GM12873 (cell line): ENCODE results near the gene MKX.

Experiments used
- TF ChIP-seq, protein P1 (sequence below): IDR thresholded peaks from 2 replicates; pipeline ENCODE4 v1.5.1; 2012; ENCODE audit warnings: low read depth, mild to moderate bottlenecking, moderate library complexity, low read length, control low read depth; ENCODE audit not compliant: insufficient read depth; ENCODE audit errors: missing control alignments

The MKX gene

DNA sequence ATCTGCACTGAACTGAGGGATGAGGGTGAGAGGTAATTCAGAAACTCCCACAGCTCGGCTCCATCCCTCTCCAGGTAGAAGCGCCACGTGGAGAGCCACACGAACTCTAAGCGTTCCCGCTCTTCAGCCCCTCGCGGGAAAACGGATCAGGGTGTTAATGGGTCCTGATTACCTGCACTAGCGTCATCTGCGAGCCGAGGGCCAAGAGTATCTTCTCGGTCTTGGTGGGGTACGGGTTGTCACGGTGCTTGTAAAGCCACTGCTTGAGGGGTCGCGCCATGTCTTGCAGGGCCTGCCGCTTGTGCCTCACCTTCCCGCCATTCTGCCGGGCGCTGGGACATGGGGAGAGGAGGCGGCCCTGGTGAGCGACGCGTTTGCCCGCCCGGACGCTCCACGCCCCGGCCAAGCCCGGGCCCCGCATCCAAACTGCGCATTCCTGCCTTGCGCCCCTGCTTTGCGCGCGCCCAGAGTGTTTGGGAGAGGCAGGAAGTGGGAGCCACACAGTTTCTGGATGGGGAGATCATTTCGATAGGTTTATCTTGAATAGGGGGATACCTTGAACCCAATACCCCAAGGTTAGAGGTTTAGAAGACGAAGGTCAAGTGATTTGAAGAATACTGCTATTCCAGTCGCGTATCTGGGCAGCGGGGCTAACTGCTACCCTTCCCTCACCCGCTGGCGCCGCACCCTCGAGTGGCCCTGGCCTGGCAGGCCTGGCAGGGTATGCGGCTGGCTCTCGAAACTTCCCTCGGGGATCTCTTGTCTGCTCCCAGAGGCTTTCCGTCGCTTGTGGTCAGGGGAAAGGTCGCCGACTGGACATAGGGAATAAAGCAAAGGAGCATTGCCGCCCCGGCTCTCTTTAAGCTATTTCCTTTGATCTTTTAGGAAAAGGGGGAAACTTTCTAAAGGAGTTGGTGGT is 4.2 kb downstream of the MKX start:
- TF ChIP-seq, protein P1, sequence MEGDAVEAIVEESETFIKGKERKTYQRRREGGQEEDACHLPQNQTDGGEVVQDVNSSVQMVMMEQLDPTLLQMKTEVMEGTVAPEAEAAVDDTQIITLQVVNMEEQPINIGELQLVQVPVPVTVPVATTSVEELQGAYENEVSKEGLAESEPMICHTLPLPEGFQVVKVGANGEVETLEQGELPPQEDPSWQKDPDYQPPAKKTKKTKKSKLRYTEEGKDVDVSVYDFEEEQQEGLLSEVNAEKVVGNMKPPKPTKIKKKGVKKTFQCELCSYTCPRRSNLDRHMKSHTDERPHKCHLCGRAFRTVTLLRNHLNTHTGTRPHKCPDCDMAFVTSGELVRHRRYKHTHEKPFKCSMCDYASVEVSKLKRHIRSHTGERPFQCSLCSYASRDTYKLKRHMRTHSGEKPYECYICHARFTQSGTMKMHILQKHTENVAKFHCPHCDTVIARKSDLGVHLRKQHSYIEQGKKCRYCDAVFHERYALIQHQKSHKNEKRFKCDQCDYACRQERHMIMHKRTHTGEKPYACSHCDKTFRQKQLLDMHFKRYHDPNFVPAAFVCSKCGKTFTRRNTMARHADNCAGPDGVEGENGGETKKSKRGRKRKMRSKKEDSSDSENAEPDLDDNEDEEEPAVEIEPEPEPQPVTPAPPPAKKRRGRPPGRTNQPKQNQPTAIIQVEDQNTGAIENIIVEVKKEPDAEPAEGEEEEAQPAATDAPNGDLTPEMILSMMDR, result no peak

DNA sequence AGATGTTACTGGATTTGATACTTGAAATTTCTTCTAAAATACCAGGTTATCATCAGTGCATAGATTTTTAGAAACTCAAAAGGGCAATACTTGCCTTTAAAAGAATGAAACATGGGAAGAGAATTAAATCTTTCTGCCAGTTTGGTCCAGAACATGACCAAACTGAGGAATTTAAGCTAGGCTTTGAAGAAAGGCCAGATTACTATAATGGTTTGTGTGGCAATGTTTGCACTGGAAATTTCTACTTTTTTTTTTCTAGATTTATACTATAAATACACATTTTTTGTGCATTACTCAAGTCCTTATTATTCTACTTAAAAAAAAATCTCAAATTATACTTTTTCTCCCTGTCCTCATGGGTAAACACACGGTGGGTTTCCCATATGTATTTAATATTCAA is 9.2 kb downstream of the MKX start:
- TF ChIP-seq, protein P1, result no peak

DNA sequence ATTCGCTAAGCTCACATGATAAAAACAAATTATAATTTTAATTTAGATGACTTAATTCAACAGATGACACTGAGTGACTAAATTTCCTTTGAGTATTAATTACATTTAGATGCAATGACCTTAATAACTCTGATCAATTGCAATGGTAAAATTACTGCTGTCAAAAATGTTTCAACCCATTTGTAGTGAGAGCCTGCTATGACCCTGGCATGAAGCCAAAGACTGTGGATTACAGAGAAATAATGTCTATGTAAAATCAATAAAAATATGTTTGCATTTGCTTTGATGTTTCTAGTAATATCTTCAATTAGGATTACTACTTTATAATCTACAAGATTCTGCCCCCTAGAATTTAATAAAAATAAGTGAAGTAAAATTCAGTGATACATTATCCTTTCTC is 15.6 kb downstream of the MKX start:
- TF ChIP-seq, protein P1, result no peak

DNA sequence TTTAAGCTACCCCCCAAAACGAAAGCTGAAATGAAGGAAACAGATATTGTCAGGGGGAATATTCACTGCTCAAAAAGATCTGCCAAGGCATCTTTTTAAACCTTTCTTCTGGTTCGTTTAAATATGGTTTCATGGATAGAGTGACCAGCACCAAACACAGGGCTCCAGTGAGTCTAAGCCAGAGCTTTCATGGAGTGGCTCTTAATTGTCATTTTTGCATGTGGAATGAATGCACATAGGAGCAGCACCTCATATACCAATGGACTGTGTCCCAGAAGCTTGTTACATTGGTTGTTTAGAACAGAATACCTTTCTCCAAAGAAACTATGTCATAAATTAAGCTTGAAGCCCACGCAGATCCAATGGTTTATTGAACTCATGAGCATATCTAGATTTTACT is 17.3 kb downstream of the MKX start:
- TF ChIP-seq, protein P1, result no peak

DNA sequence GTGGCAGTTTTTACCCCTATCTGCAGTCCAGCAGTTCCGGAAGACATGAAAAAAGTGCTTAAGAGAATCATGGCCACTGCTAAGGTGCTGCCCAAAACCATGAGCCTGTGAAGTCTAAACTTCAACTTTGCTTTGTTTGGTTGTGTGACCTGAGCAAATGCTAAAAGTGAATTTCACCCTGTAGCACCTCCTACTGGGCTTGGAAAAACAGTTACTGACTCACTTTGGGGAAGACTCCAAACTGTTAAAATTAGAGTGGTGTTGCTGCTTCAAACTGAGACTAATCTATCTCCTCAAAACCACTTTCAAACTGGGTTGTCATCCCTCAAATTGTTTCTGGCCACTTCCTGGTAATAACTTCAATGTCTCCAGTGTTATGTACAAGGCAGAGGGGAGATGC is 21.3 kb downstream of the MKX start:
- TF ChIP-seq, protein P1, result peak; percentile 27

DNA sequence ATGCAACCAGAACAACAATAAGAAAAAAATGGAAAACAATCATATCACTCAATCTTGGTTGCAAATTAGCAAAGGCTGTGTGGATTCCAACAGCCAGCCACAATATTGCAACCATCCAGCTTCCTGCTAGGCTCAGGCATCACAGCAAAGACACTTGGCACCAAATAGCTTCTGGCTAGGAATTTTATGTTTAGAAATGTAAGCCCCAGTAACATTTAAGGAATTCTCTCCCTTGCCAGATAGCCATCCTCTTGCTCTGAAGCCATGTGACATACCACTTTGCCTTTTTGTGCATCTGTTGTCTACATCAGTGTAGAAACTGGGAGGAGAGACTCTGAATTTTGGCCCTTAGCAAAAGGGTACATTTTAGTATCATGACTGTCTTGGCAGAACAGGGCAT is 22.2 kb downstream of the MKX start:
- TF ChIP-seq, protein P1, result no peak

DNA sequence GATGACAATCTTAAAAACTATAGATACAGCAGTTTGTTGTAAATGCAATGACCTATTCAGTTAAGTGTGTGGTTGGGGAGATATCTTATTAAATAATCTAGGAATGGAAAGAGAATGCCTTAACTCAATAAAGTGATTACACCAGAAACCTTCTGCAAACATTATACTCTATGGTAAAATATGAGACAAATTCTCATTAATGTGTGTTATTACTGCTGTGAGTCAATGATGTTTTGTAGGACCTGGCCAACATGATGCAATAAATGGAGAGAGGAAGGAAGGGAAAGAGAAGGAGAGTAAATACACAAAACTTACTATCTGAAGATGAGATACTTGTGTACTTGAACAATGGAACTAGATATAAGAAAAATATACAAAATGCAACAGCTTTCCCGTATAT is 25.1 kb downstream of the MKX start:
- TF ChIP-seq, protein P1, result no peak
